ENCODE data around the gene ABCB8.
"Not testable (repeated sequence)": the region's sequence is repeated elsewhere in the genome, so short reads cannot be mapped to it uniquely, and the experiment has no call there.

Gene ABCB8

DNA sequence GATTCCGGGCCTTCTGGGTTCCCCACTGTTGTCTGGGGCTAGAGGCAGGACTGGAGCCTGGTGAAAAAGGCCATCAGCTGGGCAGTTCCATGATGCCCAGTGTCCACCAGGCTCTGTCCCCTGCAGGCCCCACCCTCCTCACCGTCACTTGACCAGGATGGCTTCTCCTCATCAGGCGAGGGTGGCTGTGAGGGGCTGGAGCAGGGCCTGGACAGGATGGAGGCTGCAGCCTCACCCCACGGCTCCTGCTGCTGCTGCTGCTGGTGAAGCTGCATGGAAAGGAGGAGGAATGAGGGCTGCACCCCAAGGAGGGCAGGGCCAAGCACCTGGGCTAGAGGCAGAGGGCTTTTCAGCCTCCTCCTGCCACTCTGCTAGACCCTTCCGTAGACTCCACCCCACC, 12.3 kb upstream of the ABCB8 start:
- DNase-seq: no peak

DNA sequence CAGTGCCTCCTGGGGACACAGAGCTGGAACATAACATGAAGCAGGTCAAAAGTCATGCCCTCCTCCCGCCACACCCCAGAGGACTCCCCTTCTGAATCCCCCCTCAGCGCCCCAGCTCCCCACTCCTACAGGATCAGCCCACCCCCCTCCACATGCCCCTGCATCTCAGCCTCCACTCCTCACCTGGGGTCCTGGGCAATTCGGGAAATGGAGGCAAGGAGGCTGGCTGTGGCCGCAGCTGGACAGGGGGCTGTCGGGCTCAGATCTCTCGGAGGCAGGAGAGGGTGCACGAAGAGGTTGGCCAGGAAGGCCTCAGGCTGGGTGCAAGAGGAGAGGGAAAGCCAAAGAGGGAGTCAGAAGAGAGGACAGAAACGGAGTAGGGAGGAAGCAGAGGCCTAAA, 11.7 kb upstream of the ABCB8 start:
- no peak for DNase-seq

DNA sequence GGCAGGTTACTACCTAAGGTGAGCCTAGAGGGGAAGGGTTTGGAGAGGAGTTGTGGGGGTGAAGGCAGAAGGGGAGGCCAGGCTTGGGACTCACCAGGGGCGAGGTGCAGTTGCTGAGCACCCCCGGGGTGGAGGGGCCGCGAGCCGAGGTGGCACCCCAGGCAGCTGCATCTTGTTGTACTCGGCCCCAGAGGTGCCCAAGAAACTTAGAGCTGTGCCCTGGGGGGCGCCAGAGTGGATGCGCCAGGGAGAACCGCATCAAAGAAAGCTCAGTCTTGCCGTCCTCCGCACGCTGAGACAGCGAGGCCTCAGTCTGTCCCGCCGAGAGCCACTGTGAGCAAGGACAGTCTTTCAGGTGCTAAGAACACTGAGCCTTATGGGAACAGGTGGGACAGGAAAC, 11.3 kb upstream of the ABCB8 start:
- DNase-seq: peak in 1 of 2 experiments; percentile 13

DNA sequence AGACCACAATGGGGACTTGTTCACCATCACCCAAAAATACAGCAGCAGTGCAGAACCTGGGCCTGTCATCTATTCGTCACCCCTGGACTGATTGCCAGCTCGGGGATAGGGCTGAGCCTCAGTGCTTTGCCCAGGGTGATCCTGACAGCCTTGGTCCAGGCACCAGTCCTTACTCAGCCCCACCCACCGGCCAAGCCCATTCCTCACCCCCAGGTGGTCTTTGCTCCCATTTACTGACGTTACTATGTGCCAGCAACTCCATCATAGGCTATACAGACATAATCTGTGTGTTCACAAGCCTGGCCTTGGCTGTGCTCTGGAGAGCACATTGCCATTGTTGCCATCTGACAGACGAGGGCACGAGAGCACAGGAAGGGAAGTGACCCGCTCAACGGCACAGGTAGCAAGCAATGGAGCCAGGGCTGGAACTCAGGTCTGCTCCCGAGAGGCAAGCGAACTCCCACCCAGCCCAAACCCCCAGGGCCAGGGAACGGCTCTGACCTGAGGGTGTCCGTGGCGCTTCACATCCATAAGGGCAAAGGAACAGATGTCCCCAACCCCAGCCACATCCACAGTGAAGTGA, 10.8 kb upstream of the ABCB8 start:
- peak in 1 of 2 experiments; percentile 20 for DNase-seq

DNA sequence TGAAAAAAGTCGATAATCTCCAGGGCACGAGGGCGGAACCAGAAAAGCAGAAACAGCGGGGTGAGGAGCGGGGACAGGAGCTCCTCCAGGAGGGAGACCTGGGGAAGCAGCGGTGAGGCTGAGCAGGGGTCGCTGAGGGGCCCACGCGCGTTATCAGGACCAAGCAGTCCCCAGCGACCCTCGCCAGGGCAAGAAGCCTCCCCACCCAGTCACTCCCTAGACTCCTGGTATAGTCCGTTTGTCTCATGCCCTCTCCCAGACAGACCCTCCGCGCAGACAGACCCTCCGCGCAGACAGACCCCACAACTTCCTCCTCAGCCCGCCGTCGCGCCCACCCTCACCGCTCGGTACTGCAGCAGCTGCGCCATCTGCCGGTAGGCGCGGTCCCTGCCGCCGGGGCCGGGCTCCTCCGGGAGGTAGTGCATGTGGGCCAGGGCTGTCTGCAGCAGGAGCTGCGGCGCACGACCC, 10.3 kb upstream of the ABCB8 start:
- DNase-seq: peak; percentile 83 to 88

DNA sequence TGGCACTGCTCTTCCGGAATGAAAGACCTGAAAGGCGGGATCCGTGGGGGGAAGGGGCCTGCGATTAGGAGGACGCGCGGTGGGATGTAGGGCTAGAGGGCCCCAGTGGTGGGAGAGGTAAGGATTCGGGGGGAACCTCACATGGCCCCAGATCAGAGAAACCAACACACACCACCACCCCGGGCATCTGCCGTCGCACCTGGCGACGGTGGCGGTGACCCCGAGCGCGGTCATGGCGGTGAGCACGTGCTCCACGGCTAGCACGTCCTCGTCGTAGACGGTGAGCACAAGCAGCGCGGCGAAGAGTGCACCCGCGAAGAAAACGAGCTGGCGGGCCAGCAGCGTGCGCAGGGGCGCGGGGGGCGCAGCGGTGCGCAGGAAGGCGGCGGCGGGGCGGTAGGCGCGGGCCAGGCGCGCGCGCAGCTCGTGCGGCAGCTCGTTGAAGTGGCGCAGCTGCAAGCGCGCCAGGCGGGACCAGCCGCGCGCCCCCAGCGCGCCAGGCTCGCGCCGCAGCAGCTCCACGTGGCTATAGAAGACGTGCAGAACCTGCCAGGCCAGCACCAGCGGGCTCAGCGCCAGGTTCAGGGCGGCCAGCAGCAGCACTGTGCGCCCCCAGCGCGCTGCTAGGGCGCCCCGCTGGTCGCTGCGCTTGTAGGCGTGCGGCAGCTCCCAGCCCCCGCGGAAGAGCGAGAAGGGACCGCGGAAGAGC, 9.7 kb upstream of the ABCB8 start:
- DNase-seq: peak in 1 of 2 experiments; percentile 51

DNA sequence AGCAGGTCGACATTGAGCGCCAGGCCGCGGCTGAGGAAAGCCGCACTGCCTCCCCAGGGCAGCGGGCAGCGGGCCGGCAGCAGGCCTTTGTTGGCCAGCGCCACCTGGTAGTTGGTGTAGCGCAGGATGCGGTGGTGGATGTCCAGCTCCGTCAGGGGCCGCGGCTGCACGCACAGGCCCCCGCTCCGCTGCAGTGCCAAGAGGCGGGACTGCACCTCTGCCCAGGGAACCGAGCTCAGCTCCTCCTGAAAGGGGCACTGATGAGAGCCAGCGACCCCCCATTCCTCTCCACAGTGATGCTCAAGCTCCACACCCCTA, 9.2 kb upstream of the ABCB8 start:
- DNase-seq: no peak

DNA sequence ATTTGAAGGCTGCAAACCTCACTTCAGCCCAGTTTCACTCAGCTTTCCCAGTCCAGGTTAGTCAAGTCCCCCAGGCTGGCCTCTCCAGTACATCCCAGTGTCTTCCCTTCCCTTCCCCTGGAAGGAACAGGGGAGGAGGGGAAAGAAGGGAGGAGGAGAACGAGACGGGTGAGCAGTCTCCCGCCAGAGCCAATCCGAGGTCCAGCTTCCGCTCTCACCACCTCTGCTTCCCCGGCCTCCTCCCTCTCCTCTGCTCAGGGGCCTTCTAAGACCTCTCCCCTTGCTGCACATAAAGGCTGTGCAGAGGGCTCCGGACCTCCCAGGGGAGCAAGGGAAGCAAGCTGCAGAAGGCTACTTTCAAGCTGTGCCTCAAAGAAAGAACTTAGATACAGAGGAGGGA, 8.0 kb upstream of the ABCB8 start:
- DNase-seq: no peak

DNA sequence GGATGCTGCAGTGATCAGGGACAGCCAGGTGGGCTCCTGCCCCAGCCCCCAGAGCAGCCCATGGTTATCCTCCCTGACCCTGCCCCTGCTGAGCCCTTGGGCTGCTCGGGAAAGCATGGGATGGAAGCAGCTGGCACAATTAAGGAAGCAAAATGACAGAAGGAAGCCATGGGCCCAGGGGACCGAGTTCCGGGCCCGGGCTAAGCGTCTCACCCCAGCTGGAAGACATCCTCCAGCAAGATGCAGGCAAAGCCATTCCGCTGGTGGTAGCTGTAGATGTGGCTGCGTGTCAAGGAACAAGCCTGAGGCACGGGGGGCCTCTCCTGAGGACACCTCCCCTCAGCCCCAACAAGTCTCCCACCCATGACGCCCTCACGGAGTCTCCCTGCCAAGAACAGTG, 5.0 kb upstream of the ABCB8 start:
- no peak for DNase-seq

DNA sequence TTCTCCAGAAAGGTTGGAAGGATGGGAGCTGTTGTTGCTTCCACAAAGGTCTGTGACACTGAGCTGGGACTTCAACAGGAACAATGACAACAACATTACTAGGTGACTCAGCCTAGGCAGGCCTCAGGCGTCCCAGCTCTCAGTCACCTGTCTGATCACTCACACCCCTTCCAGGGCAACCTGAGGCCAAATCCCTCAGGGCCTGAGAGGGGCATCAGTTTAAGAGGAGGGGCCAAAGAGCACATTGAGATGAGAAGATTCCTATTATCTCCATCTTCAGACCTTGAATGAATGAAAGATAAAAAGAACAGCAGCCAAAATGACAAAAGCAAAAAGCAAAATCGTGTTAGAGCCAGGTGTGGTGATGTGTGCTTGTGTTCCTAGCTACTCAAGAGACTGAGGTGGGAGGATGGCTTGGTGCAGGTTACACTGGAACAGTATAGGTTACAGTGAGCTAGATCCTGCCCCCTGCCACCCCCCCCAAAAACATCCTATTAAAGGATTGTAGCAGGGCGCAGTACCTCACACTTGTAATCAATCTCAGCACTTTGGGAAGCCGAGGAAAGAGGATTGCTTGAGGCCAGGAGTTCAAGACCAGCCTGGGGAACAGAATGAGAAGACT, 3.7 kb upstream of the ABCB8 start, which contains the start of gene ATG9B:
Gene ATG9B (minus strand): TSS at position 60 of the 622 bp plus-strand sequence. CDS start 71 bp downstream, outside the sequence.
- no peak for DNase-seq

DNA sequence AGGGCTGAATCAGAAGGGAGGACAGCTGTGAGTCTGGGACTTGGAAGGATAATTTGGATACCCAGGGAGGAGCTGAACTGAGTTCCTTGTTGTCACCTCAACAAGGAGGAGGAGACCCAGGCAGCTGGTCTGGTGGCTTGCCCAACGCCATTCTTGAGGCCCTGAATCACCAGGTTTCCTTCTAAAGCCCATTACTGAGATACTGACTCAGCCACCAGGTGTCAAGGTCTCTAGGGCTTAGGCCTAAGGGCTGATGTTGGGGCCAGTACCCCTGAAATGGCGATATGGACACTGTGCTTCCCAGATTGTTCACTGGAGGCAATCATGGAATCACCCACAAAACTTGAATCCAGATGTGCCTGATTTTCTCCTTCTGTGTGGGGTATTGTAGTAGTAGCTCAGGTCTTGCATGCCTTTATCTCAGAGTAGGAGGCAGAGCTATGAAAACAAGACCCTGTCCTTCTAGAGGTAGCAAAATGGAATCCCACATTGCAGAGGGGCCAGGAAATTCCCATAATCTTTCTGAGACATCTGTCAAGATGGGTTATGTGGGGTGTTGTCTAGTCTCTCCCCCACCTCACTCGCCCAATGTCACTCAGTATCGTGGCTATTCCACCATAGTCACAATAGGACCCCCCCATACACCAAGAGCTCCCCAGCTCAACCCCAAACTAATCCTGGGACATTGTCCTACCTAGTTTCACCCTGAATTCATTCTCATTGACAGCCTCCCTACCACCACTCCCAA, 2.2 kb upstream of the ABCB8 start:
- no peak for DNase-seq

DNA sequence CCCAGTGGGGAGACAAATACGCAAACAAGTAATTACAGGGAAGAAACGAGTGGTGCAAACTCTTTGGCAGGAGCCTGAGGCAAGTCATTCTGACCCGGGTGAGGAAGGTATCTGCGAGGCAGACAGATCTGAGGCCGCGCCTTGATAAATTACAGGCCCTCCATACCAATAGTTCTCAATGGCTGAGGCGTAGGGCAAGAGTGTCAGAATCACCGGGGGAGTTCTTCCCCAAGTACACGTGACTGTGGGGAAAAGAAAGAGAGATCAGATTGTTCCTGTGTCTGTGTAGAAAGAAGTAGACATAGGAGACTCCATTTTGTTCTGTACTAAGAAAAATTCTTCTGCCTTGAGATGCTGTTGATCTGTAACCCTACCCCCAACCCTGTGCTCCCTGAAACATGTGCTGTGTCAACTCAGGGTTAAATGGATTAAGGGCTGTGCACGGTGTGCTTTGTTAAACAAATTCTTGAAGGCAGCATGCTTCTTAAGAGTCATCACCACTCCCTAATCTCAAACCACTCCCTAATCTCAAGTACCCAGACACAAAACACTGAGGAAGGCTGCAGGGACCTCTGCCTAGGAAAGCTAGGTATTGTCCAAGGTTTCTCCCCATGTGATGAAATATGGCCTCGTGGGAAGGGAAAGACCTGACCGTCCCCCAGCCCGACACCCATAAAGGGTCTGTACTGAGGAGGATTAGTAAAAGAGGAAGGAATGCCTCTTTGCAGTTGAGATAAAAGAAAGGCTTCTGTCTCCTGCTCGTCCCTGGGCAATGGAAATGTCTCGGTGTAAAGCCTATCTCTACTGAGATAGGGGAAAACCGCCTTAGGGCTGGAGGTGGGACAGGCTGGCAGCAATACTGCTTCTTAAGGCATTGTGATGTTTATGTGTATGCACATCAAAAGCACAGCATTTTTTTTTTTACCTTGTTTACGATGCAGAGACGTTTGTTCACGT, 1.2 kb upstream of the ABCB8 start:
- DNase-seq: not testable (repeated sequence)

DNA sequence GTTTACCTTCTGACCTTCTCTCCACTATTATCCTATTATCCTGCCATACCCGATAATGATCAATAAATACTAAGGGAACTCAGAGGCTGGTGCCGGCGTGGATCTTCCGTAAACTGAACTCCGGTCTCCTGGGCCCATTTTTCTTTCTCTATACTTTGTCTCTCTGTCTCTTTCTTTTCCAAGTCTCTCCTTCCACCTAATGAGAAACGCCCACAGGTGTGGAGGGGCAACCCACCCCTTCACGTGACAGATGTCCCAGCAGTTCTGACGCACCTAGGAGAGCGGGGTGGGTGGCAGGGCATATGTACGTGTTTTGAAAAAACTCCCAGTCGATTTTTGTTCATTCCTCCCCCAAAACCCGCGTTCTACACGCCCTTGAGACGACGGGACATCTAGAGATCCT, 521 bp upstream of the ABCB8 start:
- not testable (repeated sequence) for DNase-seq

DNA sequence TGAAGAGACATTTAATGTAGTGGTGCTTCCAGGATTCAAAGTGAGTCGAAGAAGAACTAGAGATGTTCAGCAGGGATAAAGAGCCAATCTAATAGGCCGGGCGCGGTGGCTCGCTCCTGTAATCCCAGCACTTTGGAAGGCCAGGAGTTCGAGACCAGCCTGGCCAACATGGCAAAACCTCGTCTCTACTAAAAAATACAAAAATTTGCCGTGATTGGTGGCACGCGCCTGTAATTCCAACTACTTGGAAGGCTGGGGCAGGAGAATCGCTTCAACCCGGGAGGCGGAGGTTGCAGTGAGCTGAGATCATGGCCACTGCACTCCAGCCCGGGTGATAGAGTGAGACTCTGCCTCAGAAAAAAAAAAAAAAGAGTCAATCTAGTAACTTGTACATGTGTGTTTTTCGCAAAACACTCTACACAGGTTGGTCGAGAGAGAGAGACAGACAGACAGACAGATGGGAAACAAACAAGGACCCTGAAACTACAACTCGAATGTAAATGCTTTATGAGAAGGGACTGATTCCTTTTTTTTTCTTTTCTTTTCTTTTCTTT, 775 bp downstream of the ABCB8 start:
- DNase-seq: no peak

DNA sequence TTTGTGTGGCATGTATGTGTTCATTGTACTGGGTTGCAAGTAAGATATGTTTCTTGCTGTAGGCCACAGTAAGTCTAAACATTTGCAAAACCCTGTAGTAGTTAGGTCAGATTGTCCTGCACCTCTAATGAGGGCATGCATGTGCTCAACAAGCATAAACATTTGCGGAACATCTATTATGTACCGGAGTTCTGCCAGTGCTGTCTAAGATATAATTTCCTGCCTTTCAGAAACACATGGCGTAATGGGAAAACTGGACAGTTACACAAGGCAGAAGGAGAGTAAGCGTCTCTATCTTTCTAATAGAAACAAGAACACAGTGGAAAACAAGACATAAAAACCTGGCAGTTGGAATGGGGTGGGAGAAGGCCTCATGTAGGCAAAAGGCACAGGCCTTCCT, 2.8 kb downstream of the ABCB8 start:
- DNase-seq: no peak

DNA sequence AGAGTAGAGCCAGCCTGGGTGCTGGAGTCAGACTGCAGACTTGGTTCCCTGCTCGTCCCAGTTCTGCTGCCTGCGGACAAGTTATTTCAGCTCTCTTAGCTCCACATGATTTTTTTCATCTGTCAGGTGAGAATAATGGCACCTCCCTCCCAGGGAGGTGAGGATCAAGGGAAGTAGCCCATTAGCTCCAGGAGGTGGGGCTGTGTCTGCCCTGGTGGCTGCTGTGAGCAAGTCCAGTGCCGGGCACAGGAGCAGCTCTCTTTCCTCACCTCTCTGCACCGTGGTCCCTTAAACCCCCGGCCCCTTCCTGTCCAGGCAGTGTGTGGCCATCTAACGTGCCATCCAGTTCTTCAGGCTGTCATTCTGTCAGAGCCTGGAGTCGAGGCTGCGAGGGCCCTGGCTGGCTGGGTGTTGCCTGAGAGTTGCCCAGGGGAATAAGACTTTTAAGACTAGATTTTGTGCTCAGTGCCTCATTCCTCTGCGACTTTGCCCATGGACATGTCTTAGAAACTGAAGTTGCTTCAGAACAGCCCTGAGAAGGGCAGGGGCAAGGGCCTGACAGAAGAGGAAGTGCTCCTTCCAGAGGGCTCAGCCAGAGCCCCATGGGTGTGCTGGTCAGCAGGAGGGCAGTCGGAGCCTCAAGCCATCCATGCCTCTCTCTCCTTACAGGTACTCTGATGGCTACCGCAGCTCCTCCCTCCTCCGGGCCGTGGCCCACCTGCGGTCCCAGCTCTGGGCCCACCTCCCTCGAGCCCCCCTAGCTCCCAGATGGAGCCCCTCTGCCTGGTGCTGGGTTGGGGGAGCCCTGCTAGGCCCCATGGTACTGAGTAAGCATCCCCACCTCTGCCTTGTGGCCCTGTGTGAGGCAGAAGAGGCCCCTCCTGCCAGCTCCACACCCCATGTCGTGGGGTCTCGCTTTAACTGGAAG, 5.0 kb downstream of the ABCB8 start:
- no peak for DNase-seq

DNA sequence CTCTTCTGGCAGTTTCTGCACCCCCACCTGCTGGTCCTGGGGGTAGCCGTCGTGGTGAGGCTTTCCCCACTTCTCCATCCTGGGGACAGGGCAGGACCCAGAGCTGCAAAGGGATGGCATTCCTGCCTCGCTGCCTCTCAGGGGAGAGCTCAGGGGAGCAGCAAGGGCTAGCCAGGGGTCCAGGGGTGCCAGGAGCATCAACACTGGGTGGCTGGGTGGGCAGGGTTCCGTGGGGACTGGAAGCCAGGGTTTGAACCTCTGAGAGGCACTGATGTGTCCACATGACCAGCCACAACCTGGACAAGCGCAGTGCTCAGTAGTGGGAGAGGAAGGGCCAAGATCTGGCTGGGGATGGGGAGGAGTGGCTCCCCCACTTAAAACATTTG, 5.6 kb downstream of the ABCB8 start:
- DNase-seq: no peak

DNA sequence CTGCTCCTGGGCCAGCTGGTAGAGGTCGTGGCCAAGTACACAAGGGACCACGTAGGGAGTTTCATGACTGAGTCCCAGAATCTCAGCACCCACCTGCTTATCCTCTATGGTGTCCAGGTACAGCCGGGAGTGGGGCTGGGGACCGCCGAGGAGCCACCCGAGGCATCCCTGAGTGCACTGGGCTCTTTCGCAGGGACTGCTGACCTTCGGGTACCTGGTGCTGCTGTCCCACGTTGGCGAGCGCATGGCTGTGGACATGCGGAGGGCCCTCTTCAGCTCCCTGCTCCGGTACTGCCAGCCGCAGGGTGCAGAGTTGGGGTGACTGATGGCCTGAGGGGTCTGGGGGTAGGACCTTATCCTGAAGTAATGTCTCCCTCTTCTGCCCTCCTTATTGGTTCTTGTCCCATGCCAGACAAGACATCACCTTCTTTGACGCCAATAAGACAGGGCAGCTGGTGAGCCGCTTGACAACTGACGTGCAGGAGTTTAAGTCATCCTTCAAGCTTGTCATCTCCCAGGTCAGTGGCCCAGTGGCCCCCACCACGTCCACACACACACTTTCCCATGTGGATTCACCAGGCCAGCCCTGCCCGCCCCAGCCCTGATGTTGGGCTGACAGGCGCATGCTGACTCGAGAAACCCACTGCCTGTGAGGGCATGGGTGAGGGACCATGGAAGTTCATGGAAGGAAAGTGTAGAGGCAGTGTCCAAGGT, 6.2 kb downstream of the ABCB8 start:
- no peak for DNase-seq

DNA sequence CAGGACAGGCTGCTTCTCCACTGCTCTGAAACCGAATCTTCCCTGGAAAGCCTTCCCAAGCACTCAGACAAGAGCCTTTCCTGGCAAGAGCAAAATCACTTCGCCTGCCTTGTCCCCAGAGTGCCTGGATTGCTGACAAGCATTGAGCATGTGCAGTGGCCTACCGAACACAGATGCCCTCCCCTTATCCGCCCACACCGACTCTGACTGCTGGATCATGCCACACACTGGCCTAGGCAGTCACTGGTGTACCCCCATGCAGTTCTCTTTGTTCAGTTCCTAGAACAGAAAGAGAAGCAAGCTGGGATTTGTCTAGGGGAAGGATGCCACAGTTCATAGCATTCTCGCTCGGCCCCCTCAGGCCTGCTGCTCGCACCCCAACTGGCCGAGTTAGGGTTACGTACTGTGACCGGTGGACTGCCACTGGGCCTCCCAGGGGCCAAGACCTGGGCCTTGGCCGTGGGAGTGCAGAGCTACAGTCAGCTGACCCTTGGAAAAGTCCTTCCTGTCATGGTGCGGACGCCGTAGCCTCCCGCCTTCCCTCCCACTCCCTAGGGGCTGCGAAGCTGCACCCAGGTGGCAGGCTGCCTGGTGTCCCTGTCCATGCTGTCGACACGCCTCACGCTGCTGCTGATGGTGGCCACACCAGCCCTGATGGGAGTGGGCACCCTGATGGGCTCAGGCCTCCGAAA, 6.9 kb downstream of the ABCB8 start:
- no peak for DNase-seq

DNA sequence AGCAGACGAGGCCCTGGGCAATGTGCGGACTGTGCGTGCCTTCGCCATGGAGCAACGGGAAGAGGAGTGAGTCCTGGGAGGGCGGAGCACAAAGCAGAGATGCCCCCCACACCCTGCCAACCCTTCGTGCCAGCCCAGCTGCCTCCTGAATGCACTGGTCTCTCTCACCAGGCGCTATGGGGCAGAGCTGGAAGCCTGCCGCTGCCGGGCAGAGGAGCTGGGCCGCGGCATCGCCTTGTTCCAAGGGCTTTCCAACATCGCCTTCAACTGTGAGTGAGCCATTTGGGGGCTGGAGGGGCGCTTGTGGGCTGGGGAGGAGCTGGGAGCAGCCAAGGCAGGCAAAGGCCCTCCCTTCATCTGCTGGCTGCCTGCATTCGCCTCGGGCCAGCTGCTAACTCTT, 7.7 kb downstream of the ABCB8 start:
- DNase-seq: no peak
